GM12878 (cell line): ENCODE results near the gene OGFOD2. TPM values are rescaled to one million over a fixed set of nuclear protein-coding genes. Genes with fewer than 3 reads are reported as not detected.

Experiments
- ATAC-seq: fragments of 200-7000 bp; cut with Tn5 transposase; 3 replicates; pipeline ENCODE4 v1.9.1; 2020; ENCODE audit warnings: mild to moderate bottlenecking, moderate library complexity
- BruUV-seq: library from RNA; stranded (reverse); fragments of 400-500 nt; replicated peaks from 2 replicates; lab custom pipeline; 2021; lab: Mats Ljungman, UMichigan
- CTCF ChIA-PET: fragments of 300-600 bp; sonication (Branson Sonifier 250); formaldehyde crosslinking; extraction: SDS; loops from one replicate; lab custom pipeline; 2021; ENCODE audit warnings: inconsistent platforms; lab: Yijun Ruan, JAX
- POLR2A ChIA-PET: fragments of 350-600 bp; formaldehyde crosslinking; extraction: SDS; loops from one replicate; lab custom pipeline; 2021; ENCODE audit warnings: inconsistent platforms; lab: Charles Lee
- RAD21 ChIA-PET: fragments of 300-600 bp; sonication (Branson Sonifier 250); formaldehyde crosslinking; loops from one replicate; lab custom pipeline; 2023; ENCODE audit warnings: antibody characterized with exemption; ENCODE audit not compliant: unreplicated experiment; lab: Charles Lee
- SMC1A ChIA-PET: fragments of 300-600 bp; sonication (Branson Sonifier 250); formaldehyde crosslinking; loops from one replicate; lab custom pipeline; 2023; ENCODE audit not compliant: unreplicated experiment, uncharacterized antibody; lab: Charles Lee
- DNase-seq: peaks from one replicate; pipeline ENCODE4 v3.0.0-alpha.2; 2011; ENCODE audit warnings: low read depth, low spot score
- FAIRE-seq: peaks from 3 replicates; lab custom pipeline; 2011; peaks lifted over from hg19 to GRCh38; lab: Jason Lieb, UNC
- H2AFZ ChIP-seq: 2 replicates; pipeline ENCODE4 v1.6.0; 2011; ENCODE audit warnings: low read depth, low read length, control low read depth; ENCODE audit not compliant: control insufficient read depth
- H3K27ac ChIP-seq: 2 replicates; pipeline ENCODE4 v1.5.1; 2011; ENCODE audit warnings: control low read depth; ENCODE audit not compliant: control insufficient read depth, insufficient read depth
- H3K27me3 ChIP-seq, 2 experiments: replicated peaks in 1 of 2; 2 replicates each; pipeline versions ENCODE4 v1.6.0 to v1.6.1; 2011; ENCODE audit warnings: low read length in 1 of 2; ENCODE audit not compliant: control insufficient read depth in 2 of 2, insufficient read depth in 2 of 2
- H3K36me3 ChIP-seq, 2 experiments: 2 replicates each; pipeline ENCODE4 v1.5.1; 2011; ENCODE audit warnings: low read length in 1 of 2; ENCODE audit not compliant: control insufficient read depth in 2 of 2, insufficient read depth in 2 of 2
- H3K4me1 ChIP-seq: 2 replicates; pipeline ENCODE4 v1.6.1; 2011; ENCODE audit warnings: mild to moderate bottlenecking, low read length, moderate library complexity, mixed read lengths; ENCODE audit not compliant: control insufficient read depth, insufficient read depth
- H3K4me2 ChIP-seq: 2 replicates; pipeline ENCODE4 v1.6.0; 2011; ENCODE audit warnings: control low read depth; ENCODE audit not compliant: control insufficient read depth, insufficient read depth
- H3K4me3 ChIP-seq: fragments of 200-600 bp; sonication (generic); 2 replicates; pipeline ENCODE4 v1.5.1; 2016
- H3K79me2 ChIP-seq: 2 replicates; pipeline ENCODE4 v1.6.0; 2011; ENCODE audit warnings: low read length; ENCODE audit not compliant: control insufficient read depth, insufficient read depth
- H3K9ac ChIP-seq: 2 replicates; pipeline ENCODE4 v1.8.0; 2011; ENCODE audit warnings: low read length, control low read depth, mixed read lengths; ENCODE audit not compliant: control insufficient read depth, insufficient read depth
- H3K9me3 ChIP-seq: replicated peaks from 3 replicates; pipeline ENCODE4 v1.5.1; 2011; ENCODE audit warnings: mild to moderate bottlenecking, low read length; ENCODE audit not compliant: control insufficient read depth, insufficient read depth
- H4K20me1 ChIP-seq: 2 replicates; pipeline ENCODE4 v1.6.0; 2011; ENCODE audit not compliant: control insufficient read depth, insufficient read depth
- BCL11A ChIP-seq: IDR thresholded peaks from 2 replicates; pipeline ENCODE4 v1.6.1; 2011; ENCODE audit warnings: low read depth, low read length
- CREB1 ChIP-seq: IDR thresholded peaks from 2 replicates; pipeline ENCODE4 v1.6.1; 2012; ENCODE audit warnings: low read depth, mild to moderate bottlenecking, inconsistent platforms
- POU2F2 ChIP-seq: IDR thresholded peaks from 3 replicates; pipeline ENCODE4 v1.6.1; 2011; ENCODE audit warnings: low read depth, mild to moderate bottlenecking, low read length, borderline replicate concordance
- YBX1 ChIP-seq: fragments of 450-650 bp; IDR thresholded peaks from 2 replicates; pipeline ENCODE4 v1.6.1; 2016; ENCODE audit warnings: antibody characterized with exemption
- ZSCAN29 ChIP-seq: fragments of 450-650 bp; IDR thresholded peaks from 2 replicates; pipeline ENCODE4 v1.6.1; 2017; ENCODE audit warnings: mild to moderate bottlenecking, moderate library complexity
- WGBS: methylation state at CpG from one replicate; pipeline ENCODE4 v1.1.6; 2016; ENCODE audit warnings: low lambda C conversion rate; ENCODE audit not compliant: insufficient replicate concordance, insufficient coverage; ENCODE audit errors: missing lambda C conversion rate; 5-methylcytosine and 5-hydroxymethylcytosine counted together
- in situ Hi-C: fragments of 300-500 bp; cut with MboI; formaldehyde crosslinking; loops from 9 replicates; pipeline ENCODE4 v1.14.3; 2018; ENCODE audit warnings: mixed read lengths
- intact Hi-C: fragments of 100-400 bp; cut with micrococcal nuclease; formaldehyde crosslinking; loops from one replicate; pipeline ENCODE4 v1.14.2; 2022; ENCODE audit not compliant: unreplicated experiment
- polyA plus RNA-seq, 11 experiments: library from polyadenylated mRNA; depleted of rRNA in 4 of 11; unstranded in 6 of 11; stranded (reverse) in 5 of 11; fragments of >200 nt; fragmentation: Nextera tagmentation in 4 of 11; fragmentation: Illumina TruSeq in 1 of 11; extraction: Ambion mirVana in 4 of 11; extraction: Trizol in 1 of 11; gene quantifications; 1 replicate in 1 of 11; 2 replicates in 10 of 11; pipeline versions ENCODE4 v1.2.1 to v1.2.3, GENCODE V29; 2011 to 2016; ENCODE audit warnings: inconsistent platforms in 2 of 11, missing spikeins in 2 of 11, low read depth in 1 of 11
- total RNA-seq, 4 experiments: library from RNA; depleted of rRNA in 3 of 4; stranded (reverse); fragments of >200 nt in 3 of 4; fragmentation: Illumina TruSeq in 1 of 4; extraction: Trizol in 1 of 4; gene quantifications; 2 replicates each; pipeline versions ENCODE4 v1.2.1 to v1.2.3, GENCODE V29; 2013 to 2021
- TF ChIP-seq, protein P1 (sequence below): fragments of 450-650 bp; IDR thresholded peaks from 2 replicates; pipeline ENCODE4 v1.6.1; 2017; ENCODE audit warnings: borderline replicate concordance

Gene OGFOD2
- total and polyA plus RNA-seq, 10 of the 15 experiments (the other 5 are each of a cell fraction or from before 2014, with no cell fraction given): 0.93 to 29.2 (median 16.3) TPM

DNA sequence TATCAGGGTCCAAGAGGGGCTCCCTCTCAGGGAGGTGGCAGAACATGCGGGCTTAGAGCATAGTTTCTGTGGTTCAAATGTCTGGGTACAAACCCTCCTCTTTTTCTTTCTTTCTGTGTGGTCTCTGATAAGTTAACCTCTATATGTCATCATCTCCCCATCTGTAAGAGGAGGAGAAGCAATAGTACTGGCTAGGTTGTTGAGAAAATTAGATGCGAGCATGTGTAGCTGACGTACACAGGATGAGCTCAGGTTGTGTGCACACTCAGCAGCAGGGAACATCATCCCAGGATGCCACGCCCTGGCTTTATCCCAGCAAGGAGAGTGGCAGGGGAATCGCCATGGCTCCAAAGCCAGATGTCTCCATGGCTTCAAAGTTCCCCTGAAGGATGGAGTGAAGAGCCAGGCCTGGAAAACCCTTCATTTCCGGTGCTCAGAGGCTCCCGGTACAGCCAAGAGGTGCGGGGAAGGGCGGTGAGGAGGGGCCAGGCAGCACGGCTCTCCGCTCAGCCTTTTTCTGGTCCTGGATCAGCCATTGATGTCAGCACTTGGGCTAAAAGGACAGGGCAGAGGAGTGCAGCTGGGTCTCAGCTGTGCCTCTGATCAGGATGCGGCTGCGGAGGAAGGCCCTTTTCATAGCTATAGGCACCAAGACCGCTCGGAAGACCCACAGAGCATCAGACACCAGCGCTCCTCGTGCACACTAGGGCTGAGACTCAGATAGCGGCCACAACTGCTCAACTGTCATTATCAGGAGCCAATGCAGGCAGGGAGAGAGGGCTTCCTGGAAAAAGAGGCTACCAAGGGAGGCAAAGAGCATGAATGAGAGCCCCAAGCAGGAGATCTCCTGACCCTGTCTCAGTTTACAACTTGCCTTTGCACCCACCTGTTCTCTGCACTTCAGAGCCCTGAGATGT is 46.9 kb downstream of the OGFOD2 start:
- TF ChIP-seq YBX1: no peak
- TF ChIP-seq, protein P1, sequence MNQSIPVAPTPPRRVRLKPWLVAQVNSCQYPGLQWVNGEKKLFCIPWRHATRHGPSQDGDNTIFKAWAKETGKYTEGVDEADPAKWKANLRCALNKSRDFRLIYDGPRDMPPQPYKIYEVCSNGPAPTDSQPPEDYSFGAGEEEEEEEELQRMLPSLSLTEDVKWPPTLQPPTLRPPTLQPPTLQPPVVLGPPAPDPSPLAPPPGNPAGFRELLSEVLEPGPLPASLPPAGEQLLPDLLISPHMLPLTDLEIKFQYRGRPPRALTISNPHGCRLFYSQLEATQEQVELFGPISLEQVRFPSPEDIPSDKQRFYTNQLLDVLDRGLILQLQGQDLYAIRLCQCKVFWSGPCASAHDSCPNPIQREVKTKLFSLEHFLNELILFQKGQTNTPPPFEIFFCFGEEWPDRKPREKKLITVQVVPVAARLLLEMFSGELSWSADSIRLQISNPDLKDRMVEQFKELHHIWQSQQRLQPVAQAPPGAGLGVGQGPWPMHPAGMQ: no peak
- TF ChIP-seq CREB1: no peak
- TF ChIP-seq ZSCAN29: no peak
- TF ChIP-seq BCL11A: no peak
- no peak for TF ChIP-seq POU2F2
- Histone ChIP-seq H3K9ac (no peak overlapping the region), H3K27ac (no peak overlapping the region), H2AFZ (no peak overlapping the region), H3K4me2 (no peak overlapping the region), H4K20me1 (no peaks in the 10 kb centered on the region), H3K36me3 (no peaks in the 10 kb centered on the region), H3K27me3 (no peaks in the 10 kb centered on the region; a peak in 2 of 4 replicates), H3K4me1 (no peaks in the 10 kb centered on the region), H3K79me2 (no peaks in the 10 kb centered on the region), H3K4me3 (no peak overlapping the region), H3K9me3 (no peaks in the 10 kb centered on the region)
- in situ Hi-C loops: no loop called here
- intact Hi-C loops: no loop called here
- ChIA-PET SMC1A (interaction anchor here (0.6 kb wide), 1 partner anchor 40 kb away, joined by 3 read pairs; no protein-coding TSS in a partner anchor), POLR2A (no interaction called here), RAD21 (interaction anchor here (0.8 kb wide), 1 partner anchor 269 kb away, joined by 3 read pairs; the partner anchor contains the start of gene DENR), CTCF (no interaction called here)
- WGBS: 53% methylated on average over 18 of the region's 18 CpGs
- DNase-seq (no peak), FAIRE-seq (no peak), ATAC-seq (no peak)
- no TSS peak for BruUV-seq
